ENCODE data around the gene ST13.

DNA sequence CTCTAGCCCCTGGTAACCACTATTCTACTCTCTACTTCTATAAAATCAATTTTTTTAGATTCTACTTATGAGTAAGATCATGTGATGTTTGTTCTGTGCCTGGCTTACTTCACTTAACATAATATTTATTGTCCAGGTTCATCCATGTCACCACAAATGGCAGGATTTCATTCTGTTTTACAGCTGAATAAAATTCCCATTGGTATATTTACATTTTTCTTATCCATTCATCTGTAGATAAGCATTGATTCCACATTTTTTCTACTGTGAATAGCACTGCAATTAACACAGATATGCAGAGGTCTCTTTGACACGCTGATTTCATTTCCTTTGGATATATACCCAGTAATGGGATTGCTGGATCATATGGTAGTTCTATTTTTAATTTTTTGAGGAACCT is 53.1 kb downstream of the ST13 start:
- TF ChIP-seq YY1 (tag by site-specific recombination; IDR thresholded peaks at IDR 0.05) (no peak), ZNF555 (tag by site-specific recombination; conservative IDR thresholded peaks at IDR 0.05) (no peak), ZNF549 (tag by site-specific recombination; IDR thresholded peaks at IDR 0.05) (no peak), TRIM28 (IDR thresholded peaks at IDR 0.05; ENCODE audit: borderline replicate concordance, low read length) (no peak), SP2 (tag by site-specific recombination; IDR thresholded peaks at IDR 0.05) (no peak), ZNF610 (tag by site-specific recombination; IDR thresholded peaks at IDR 0.05; ENCODE audit: borderline replicate concordance) (no peak)
- TF ChIP-seq, protein P1, sequence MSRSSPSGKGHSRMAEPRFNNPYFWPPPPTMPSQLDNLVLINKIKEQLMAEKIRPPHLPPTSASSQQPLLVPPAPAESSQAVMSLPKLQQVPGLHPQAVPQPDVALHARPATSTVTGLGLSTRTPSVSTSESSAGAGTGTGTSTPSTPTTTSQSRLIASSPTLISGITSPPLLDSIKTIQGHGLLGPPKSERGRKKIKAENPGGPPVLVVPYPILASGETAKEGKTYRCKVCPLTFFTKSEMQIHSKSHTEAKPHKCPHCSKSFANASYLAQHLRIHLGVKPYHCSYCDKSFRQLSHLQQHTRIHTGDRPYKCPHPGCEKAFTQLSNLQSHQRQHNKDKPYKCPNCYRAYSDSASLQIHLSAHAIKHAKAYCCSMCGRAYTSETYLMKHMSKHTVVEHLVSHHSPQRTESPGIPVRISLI (tag by site-specific recombination; IDR thresholded peaks at IDR 0.05), result no peak
- TF ChIP-seq, protein P2, sequence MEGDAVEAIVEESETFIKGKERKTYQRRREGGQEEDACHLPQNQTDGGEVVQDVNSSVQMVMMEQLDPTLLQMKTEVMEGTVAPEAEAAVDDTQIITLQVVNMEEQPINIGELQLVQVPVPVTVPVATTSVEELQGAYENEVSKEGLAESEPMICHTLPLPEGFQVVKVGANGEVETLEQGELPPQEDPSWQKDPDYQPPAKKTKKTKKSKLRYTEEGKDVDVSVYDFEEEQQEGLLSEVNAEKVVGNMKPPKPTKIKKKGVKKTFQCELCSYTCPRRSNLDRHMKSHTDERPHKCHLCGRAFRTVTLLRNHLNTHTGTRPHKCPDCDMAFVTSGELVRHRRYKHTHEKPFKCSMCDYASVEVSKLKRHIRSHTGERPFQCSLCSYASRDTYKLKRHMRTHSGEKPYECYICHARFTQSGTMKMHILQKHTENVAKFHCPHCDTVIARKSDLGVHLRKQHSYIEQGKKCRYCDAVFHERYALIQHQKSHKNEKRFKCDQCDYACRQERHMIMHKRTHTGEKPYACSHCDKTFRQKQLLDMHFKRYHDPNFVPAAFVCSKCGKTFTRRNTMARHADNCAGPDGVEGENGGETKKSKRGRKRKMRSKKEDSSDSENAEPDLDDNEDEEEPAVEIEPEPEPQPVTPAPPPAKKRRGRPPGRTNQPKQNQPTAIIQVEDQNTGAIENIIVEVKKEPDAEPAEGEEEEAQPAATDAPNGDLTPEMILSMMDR (tag by site-specific recombination; IDR thresholded peaks at IDR 0.05), result no peak

Data from HEK293 (cell line).